GM12878 (cell line): ENCODE data around the gene ARHGAP9. TPM values are rescaled to one million over a fixed set of nuclear protein-coding genes. Genes with fewer than 3 reads are reported as not detected.

Experiments
- ATAC-seq: fragments of 200-7000 bp; cut with Tn5 transposase; 3 replicates; pipeline ENCODE4 v1.9.1; 2020; ENCODE audit warnings: mild to moderate bottlenecking, moderate library complexity
- BruUV-seq: library from RNA; stranded (reverse); fragments of 400-500 nt; replicated peaks from 2 replicates; lab custom pipeline; 2021; lab: Mats Ljungman, UMichigan
- CTCF ChIA-PET: fragments of 300-600 bp; sonication (Branson Sonifier 250); formaldehyde crosslinking; extraction: SDS; loops from one replicate; lab custom pipeline; 2021; ENCODE audit warnings: inconsistent platforms; lab: Yijun Ruan, JAX
- POLR2A ChIA-PET: fragments of 350-600 bp; formaldehyde crosslinking; extraction: SDS; loops from one replicate; lab custom pipeline; 2021; ENCODE audit warnings: inconsistent platforms; lab: Charles Lee
- RAD21 ChIA-PET: fragments of 300-600 bp; sonication (Branson Sonifier 250); formaldehyde crosslinking; loops from one replicate; lab custom pipeline; 2023; ENCODE audit warnings: antibody characterized with exemption; ENCODE audit not compliant: unreplicated experiment; lab: Charles Lee
- SMC1A ChIA-PET: fragments of 300-600 bp; sonication (Branson Sonifier 250); formaldehyde crosslinking; loops from one replicate; lab custom pipeline; 2023; ENCODE audit not compliant: unreplicated experiment, uncharacterized antibody; lab: Charles Lee
- DNase-seq: peaks from one replicate; pipeline ENCODE4 v3.0.0-alpha.2; 2011; ENCODE audit warnings: low read depth, low spot score
- FAIRE-seq: peaks from 3 replicates; lab custom pipeline; 2011; peaks lifted over from hg19 to GRCh38; lab: Jason Lieb, UNC
- H2AFZ ChIP-seq: 2 replicates; pipeline ENCODE4 v1.6.0; 2011; ENCODE audit warnings: low read depth, low read length, control low read depth; ENCODE audit not compliant: control insufficient read depth
- H3K27ac ChIP-seq: 2 replicates; pipeline ENCODE4 v1.5.1; 2011; ENCODE audit warnings: control low read depth; ENCODE audit not compliant: control insufficient read depth, insufficient read depth
- H3K27me3 ChIP-seq, 2 experiments: replicated peaks in 1 of 2; 2 replicates each; pipeline versions ENCODE4 v1.6.0 to v1.6.1; 2011; ENCODE audit warnings: low read length in 1 of 2; ENCODE audit not compliant: control insufficient read depth in 2 of 2, insufficient read depth in 2 of 2
- H3K36me3 ChIP-seq, 2 experiments: 2 replicates each; pipeline ENCODE4 v1.5.1; 2011; ENCODE audit warnings: low read length in 1 of 2; ENCODE audit not compliant: control insufficient read depth in 2 of 2, insufficient read depth in 2 of 2
- H3K4me1 ChIP-seq: 2 replicates; pipeline ENCODE4 v1.6.1; 2011; ENCODE audit warnings: mild to moderate bottlenecking, low read length, moderate library complexity, mixed read lengths; ENCODE audit not compliant: control insufficient read depth, insufficient read depth
- H3K4me2 ChIP-seq: 2 replicates; pipeline ENCODE4 v1.6.0; 2011; ENCODE audit warnings: control low read depth; ENCODE audit not compliant: control insufficient read depth, insufficient read depth
- H3K4me3 ChIP-seq: fragments of 200-600 bp; sonication (generic); 2 replicates; pipeline ENCODE4 v1.5.1; 2016
- H3K79me2 ChIP-seq: 2 replicates; pipeline ENCODE4 v1.6.0; 2011; ENCODE audit warnings: low read length; ENCODE audit not compliant: control insufficient read depth, insufficient read depth
- H3K9ac ChIP-seq: 2 replicates; pipeline ENCODE4 v1.8.0; 2011; ENCODE audit warnings: low read length, control low read depth, mixed read lengths; ENCODE audit not compliant: control insufficient read depth, insufficient read depth
- H3K9me3 ChIP-seq: replicated peaks from 3 replicates; pipeline ENCODE4 v1.5.1; 2011; ENCODE audit warnings: mild to moderate bottlenecking, low read length; ENCODE audit not compliant: control insufficient read depth, insufficient read depth
- H4K20me1 ChIP-seq: 2 replicates; pipeline ENCODE4 v1.6.0; 2011; ENCODE audit not compliant: control insufficient read depth, insufficient read depth
- BMI1 ChIP-seq: fragments of 450-650 bp; IDR thresholded peaks from 2 replicates; pipeline ENCODE4 v1.6.1; 2016; ENCODE audit warnings: mild to moderate bottlenecking, moderate library complexity, borderline replicate concordance
- EP300 ChIP-seq, 2 experiments: fragments of 150-350 bp in 1 of 2; IDR thresholded peaks; 2 replicates each; pipeline ENCODE4 v1.6.1; 2011 to 2012; ENCODE audit warnings: low read depth in 2 of 2, low read length in 2 of 2, borderline replicate concordance in 1 of 2, improper control_type of control experiment in 1 of 2, inconsistent platforms in 1 of 2; ENCODE audit not compliant: control insufficient read depth in 1 of 2
- MLLT1 ChIP-seq: fragments of 450-650 bp; IDR thresholded peaks from 2 replicates; pipeline ENCODE4 v1.6.1; 2016; ENCODE audit warnings: mild to moderate bottlenecking
- NR2C1 ChIP-seq: fragments of 450-650 bp; IDR thresholded peaks from 2 replicates; pipeline ENCODE4 v1.6.1; 2017; ENCODE audit warnings: antibody characterized with exemption, mild to moderate bottlenecking, moderate library complexity
- POLR2AphosphoS5 ChIP-seq: IDR thresholded peaks from 2 replicates; pipeline ENCODE4 v1.6.1; 2011; ENCODE audit warnings: mild to moderate bottlenecking, low read length, inconsistent platforms
- TAF1 ChIP-seq: IDR thresholded peaks from 2 replicates; pipeline ENCODE4 v1.6.1; 2011; ENCODE audit warnings: mild to moderate bottlenecking, low read depth, low read length, borderline replicate concordance
- TCF12 ChIP-seq: IDR thresholded peaks from 2 replicates; pipeline ENCODE4 v1.6.1; 2011; ENCODE audit warnings: low read depth, mild to moderate bottlenecking, low read length
- TCF3 ChIP-seq: IDR thresholded peaks from 2 replicates; pipeline ENCODE4 v1.6.1; 2012; ENCODE audit warnings: low read depth, mild to moderate bottlenecking, low read length, borderline replicate concordance; ENCODE audit not compliant: insufficient read depth
- WRNIP1 ChIP-seq: IDR thresholded peaks from 2 replicates; pipeline ENCODE4 v1.6.1; 2011; ENCODE audit warnings: low read depth, low read length, improper control_type of control experiment, borderline replicate concordance
- YBX1 ChIP-seq: fragments of 450-650 bp; IDR thresholded peaks from 2 replicates; pipeline ENCODE4 v1.6.1; 2016; ENCODE audit warnings: antibody characterized with exemption
- ZNF207 ChIP-seq: fragments of 450-650 bp; IDR thresholded peaks from 2 replicates; pipeline ENCODE4 v1.6.1; 2014; ENCODE audit warnings: antibody characterized with exemption, mild to moderate bottlenecking, borderline replicate concordance
- WGBS: methylation state at CpG from one replicate; pipeline ENCODE4 v1.1.6; 2016; ENCODE audit warnings: low lambda C conversion rate; ENCODE audit not compliant: insufficient replicate concordance, insufficient coverage; ENCODE audit errors: missing lambda C conversion rate; 5-methylcytosine and 5-hydroxymethylcytosine counted together
- in situ Hi-C: fragments of 300-500 bp; cut with MboI; formaldehyde crosslinking; loops from 9 replicates; pipeline ENCODE4 v1.14.3; 2018; ENCODE audit warnings: mixed read lengths
- intact Hi-C: fragments of 100-400 bp; cut with micrococcal nuclease; formaldehyde crosslinking; loops from one replicate; pipeline ENCODE4 v1.14.2; 2022; ENCODE audit not compliant: unreplicated experiment
- polyA plus RNA-seq, 11 experiments: library from polyadenylated mRNA; depleted of rRNA in 4 of 11; unstranded in 6 of 11; stranded (reverse) in 5 of 11; fragments of >200 nt; fragmentation: Nextera tagmentation in 4 of 11; fragmentation: Illumina TruSeq in 1 of 11; extraction: Ambion mirVana in 4 of 11; extraction: Trizol in 1 of 11; gene quantifications; 1 replicate in 1 of 11; 2 replicates in 10 of 11; pipeline versions ENCODE4 v1.2.1 to v1.2.3, GENCODE V29; 2011 to 2016; ENCODE audit warnings: inconsistent platforms in 2 of 11, missing spikeins in 2 of 11, low read depth in 1 of 11
- total RNA-seq, 4 experiments: library from RNA; depleted of rRNA in 3 of 4; stranded (reverse); fragments of >200 nt in 3 of 4; fragmentation: Illumina TruSeq in 1 of 4; extraction: Trizol in 1 of 4; gene quantifications; 2 replicates each; pipeline versions ENCODE4 v1.2.1 to v1.2.3, GENCODE V29; 2013 to 2021
- TF ChIP-seq, protein P1 (sequence below): IDR thresholded peaks from 2 replicates; pipeline ENCODE4 v1.6.1; 2012; ENCODE audit warnings: improper control_type of control experiment, low read depth, low read length; ENCODE audit not compliant: insufficient replicate concordance
- TF ChIP-seq, protein P2 (sequence below): IDR thresholded peaks from 2 replicates; pipeline ENCODE4 v1.6.1; 2011; ENCODE audit warnings: low read depth, mild to moderate bottlenecking, low read length, moderate library complexity, borderline replicate concordance; ENCODE audit errors: extremely low read depth

ARHGAP9 gene
- total and polyA plus RNA-seq, 10 of the 15 experiments (the other 5 are each of a cell fraction or from before 2014, with no cell fraction given): 19.5 to 102 (median 76.8) TPM

GRCh38 chr12:57459055-57459749, 20.5 kb downstream of the ARHGAP9 start (continued):
- TF ChIP-seq, protein P1, sequence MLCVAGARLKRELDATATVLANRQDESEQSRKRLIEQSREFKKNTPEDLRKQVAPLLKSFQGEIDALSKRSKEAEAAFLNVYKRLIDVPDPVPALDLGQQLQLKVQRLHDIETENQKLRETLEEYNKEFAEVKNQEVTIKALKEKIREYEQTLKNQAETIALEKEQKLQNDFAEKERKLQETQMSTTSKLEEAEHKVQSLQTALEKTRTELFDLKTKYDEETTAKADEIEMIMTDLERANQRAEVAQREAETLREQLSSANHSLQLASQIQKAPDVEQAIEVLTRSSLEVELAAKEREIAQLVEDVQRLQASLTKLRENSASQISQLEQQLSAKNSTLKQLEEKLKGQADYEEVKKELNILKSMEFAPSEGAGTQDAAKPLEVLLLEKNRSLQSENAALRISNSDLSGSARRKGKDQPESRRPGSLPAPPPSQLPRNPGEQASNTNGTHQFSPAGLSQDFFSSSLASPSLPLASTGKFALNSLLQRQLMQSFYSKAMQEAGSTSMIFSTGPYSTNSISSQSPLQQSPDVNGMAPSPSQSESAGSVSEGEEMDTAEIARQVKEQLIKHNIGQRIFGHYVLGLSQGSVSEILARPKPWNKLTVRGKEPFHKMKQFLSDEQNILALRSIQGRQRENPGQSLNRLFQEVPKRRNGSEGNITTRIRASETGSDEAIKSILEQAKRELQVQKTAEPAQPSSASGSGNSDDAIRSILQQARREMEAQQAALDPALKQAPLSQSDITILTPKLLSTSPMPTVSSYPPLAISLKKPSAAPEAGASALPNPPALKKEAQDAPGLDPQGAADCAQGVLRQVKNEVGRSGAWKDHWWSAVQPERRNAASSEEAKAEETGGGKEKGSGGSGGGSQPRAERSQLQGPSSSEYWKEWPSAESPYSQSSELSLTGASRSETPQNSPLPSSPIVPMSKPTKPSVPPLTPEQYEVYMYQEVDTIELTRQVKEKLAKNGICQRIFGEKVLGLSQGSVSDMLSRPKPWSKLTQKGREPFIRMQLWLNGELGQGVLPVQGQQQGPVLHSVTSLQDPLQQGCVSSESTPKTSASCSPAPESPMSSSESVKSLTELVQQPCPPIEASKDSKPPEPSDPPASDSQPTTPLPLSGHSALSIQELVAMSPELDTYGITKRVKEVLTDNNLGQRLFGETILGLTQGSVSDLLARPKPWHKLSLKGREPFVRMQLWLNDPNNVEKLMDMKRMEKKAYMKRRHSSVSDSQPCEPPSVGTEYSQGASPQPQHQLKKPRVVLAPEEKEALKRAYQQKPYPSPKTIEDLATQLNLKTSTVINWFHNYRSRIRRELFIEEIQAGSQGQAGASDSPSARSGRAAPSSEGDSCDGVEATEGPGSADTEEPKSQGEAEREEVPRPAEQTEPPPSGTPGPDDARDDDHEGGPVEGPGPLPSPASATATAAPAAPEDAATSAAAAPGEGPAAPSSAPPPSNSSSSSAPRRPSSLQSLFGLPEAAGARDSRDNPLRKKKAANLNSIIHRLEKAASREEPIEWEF: no peak
- TF ChIP-seq TCF12: no peak

DNA sequence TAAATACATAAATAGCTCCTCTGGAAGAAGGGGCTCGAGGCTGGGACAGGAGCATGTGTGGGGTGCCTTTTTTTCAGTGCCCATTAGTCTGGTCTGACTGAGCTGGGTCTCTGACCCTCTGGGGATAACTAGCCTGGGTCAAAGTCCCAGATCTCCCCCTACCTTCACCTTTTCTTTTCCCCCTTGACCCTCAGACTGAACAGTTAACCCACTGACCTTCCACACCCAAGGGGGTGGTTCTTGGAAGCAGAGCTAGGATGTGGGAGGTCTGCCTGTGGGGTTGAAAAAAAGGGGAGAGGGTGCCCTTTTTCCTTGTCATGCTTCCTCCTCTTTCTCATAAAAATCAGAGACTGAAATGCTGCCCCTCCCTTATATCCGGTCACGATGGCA, 21.0 kb downstream of the ARHGAP9 start:
- no peak for FAIRE-seq
- Histone ChIP-seq H3K27me3 (0 out of 4 replicates have a peak, but pooled peaks cover 0 to 4% of the 10 kb centered on the region in 2 experiments), H3K9ac (peak overlapping the region; percentile 71), H3K9me3 (no peaks in the 10 kb centered on the region), H3K36me3 (no peaks in the 10 kb centered on the region), H3K4me2 (peak overlapping the region; percentile 99), H3K27ac (peak overlapping the region; percentile 79), H2AFZ (peak overlapping the region; percentile 97), H3K4me1 (peaks cover 30% of the 10 kb centered on the region), H3K4me3 (peak overlapping the region; percentile 85), H4K20me1 (0 out of 2 replicates have a peak, but pooled peaks cover 2% of the 10 kb centered on the region), H3K79me2 (no peaks in the 10 kb centered on the region)
- WGBS: 12% methylated on average over 3 of the region's 3 CpGs
- no peak for DNase-seq
- ChIA-PET SMC1A (interaction anchor here (0.6 to 2.6 kb wide), 33 partner anchors 8 to 323 kb away, joined by 3 to 20 read pairs (median 5); partner anchors contain the start of genes ARHGAP9, DCTN2, INHBC and MBD6), CTCF (interaction anchor here (0.6 to 11.0 kb wide), 64 partner anchors 9 to 447 kb away, joined by 3 to 540 read pairs (median 5); partner anchors contain the start of genes ARHGAP9, B4GALNT1, DCTN2 and DDIT3), POLR2A (interaction anchor here (0.7 to 1.8 kb wide), 14 partner anchors 8 to 229 kb away, joined by 3 to 11 read pairs (median 4); partner anchors contain the start of genes DDIT3 and SHMT2), RAD21 (interaction anchor here (0.5 to 2.6 kb wide), 32 partner anchors 11 to 1642 kb away, joined by 3 to 22 read pairs (median 4); partner anchors contain the start of genes ARHGAP9, CTDSP2, DCTN2 and DDIT3)
- intact Hi-C loops: loop anchor here (5.0 kb wide), 1 partner anchor 164 kb away; no protein-coding TSS in a partner anchor
- ATAC-seq: no peak
- TSS peak; percentile 92 for BruUV-seq
- in situ Hi-C loops: loop anchor here (5.0 to 10.0 kb wide), 2 partner anchors 144 to 196 kb away; no protein-coding TSS in a partner anchor
- TF ChIP-seq NR2C1 (no peak), EP300 (IDR thresholded peaks at IDR 0.05; ENCODE audit: borderline replicate concordance in 1 of 2, control insufficient read depth in 1 of 2, low read depth in 2 of 2, low read length in 2 of 2) (no peak; a peak in 1 of 4 replicates), YBX1 (no peak), MLLT1 (no peak), ZNF207 (no peak), TAF1 (no peak; the same call in 1 of the 2 replicates), BMI1 (0 out of 2 replicates have a peak, but pooled peaks have one; percentile 18), WRNIP1 (no peak), POLR2AphosphoS5 (peak; percentile 67; the same call in 1 of the 2 replicates), TCF3 (no peak)
- TF ChIP-seq, protein P2, sequence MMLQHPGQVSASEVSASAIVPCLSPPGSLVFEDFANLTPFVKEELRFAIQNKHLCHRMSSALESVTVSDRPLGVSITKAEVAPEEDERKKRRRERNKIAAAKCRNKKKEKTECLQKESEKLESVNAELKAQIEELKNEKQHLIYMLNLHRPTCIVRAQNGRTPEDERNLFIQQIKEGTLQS: no peak
